Keratinocyte (primary cell): ENCODE measurements around the gene KDM1B. TPM values are rescaled to one million over a fixed set of nuclear protein-coding genes. Genes with fewer than 3 reads are reported as not detected.

Source experiments
- DNase-seq: peaks from one replicate; pipeline ENCODE4 v3.0.0-alpha.2; 2011; ENCODE audit warnings: low read depth, missing footprints, low spot score
- FAIRE-seq: peaks from 2 replicates; lab custom pipeline; 2011; peaks lifted over from hg19 to GRCh38; lab: Jason Lieb, UNC
- H2AFZ ChIP-seq: 2 replicates; pipeline ENCODE4 v1.6.0; 2012; ENCODE audit warnings: low read length, control low read depth, inconsistent platforms; ENCODE audit not compliant: control insufficient read depth
- H3K27ac ChIP-seq: 2 replicates; pipeline ENCODE4 v1.5.1; 2011; ENCODE audit warnings: low read length; ENCODE audit not compliant: control insufficient read depth, insufficient read depth
- H3K27me3 ChIP-seq: 3 replicates; pipeline ENCODE4 v1.6.0; 2011; ENCODE audit warnings: low read length; ENCODE audit not compliant: control insufficient read depth, insufficient read depth; ENCODE audit errors: extremely low read depth
- H3K36me3 ChIP-seq, 2 experiments: 2 replicates in 1 of 2; 3 replicates in 1 of 2; pipeline ENCODE4 v1.5.1; 2011; ENCODE audit warnings: low read length in 2 of 2, mild to moderate bottlenecking in 1 of 2; ENCODE audit not compliant: control insufficient read depth in 2 of 2, insufficient read depth in 2 of 2; ENCODE audit errors: extremely low read depth in 1 of 2
- H3K4me1 ChIP-seq: 3 replicates; pipeline ENCODE4 v1.5.1; 2011; ENCODE audit warnings: low read length; ENCODE audit not compliant: control insufficient read depth, insufficient read depth; ENCODE audit errors: extremely low read depth
- H3K4me2 ChIP-seq: 3 replicates; pipeline ENCODE4 v1.6.0; 2011; ENCODE audit warnings: low read depth, low read length; ENCODE audit not compliant: control insufficient read depth, insufficient read depth; ENCODE audit errors: extremely low read depth
- H3K4me3 ChIP-seq, 3 experiments: fragments of 200-600 bp in 1 of 3; sonication (generic) in 1 of 3; 2 replicates in 2 of 3; 3 replicates in 1 of 3; pipeline ENCODE4 v1.5.1; 2011 to 2016; ENCODE audit warnings: low read length in 3 of 3, mild to moderate bottlenecking in 3 of 3, control low read depth in 2 of 3, inconsistent platforms in 1 of 3, low read depth in 1 of 3, mixed read lengths in 1 of 3, mixed run types in 1 of 3, moderate library complexity in 1 of 3; ENCODE audit not compliant: control insufficient read depth in 2 of 3, insufficient read depth in 2 of 3; ENCODE audit errors: extremely low read depth in 1 of 3
- H3K79me2 ChIP-seq: 2 replicates; pipeline ENCODE4 v1.6.0; 2012; ENCODE audit warnings: low read length; ENCODE audit not compliant: control insufficient read depth, insufficient read depth
- H3K9ac ChIP-seq: 3 replicates; pipeline ENCODE4 v1.6.0; 2011; ENCODE audit warnings: low read length; ENCODE audit not compliant: control insufficient read depth, insufficient read depth; ENCODE audit errors: extremely low read depth
- H3K9me1 ChIP-seq: 3 replicates; pipeline ENCODE4 v1.6.0; 2011; ENCODE audit warnings: low read length; ENCODE audit not compliant: control insufficient read depth, insufficient read depth; ENCODE audit errors: extremely low read depth
- H3K9me3 ChIP-seq: 2 replicates; pipeline ENCODE4 v1.5.1; 2012; ENCODE audit warnings: low read depth, low read length; ENCODE audit not compliant: control insufficient read depth
- H4K20me1 ChIP-seq: 3 replicates; pipeline ENCODE4 v1.6.0; 2011; ENCODE audit warnings: low read length; ENCODE audit not compliant: control insufficient read depth, insufficient read depth; ENCODE audit errors: extremely low read depth
- EZH2 ChIP-seq: IDR thresholded peaks from one replicate; pipeline ENCODE4 v1.6.1; 2012; ENCODE audit warnings: inconsistent platforms, mild to moderate bottlenecking, low read length, moderate library complexity
- dilution Hi-C: fragments of 300-500 bp; cut with MboI; formaldehyde crosslinking; loops from one replicate; pipeline ENCODE4 v1.7.0; 2020; ENCODE audit warnings: low sequenced_read_pairs; ENCODE audit not compliant: extremely low pct_ligation_motif_present
- polyA plus RNA-seq, 5 experiments: library from polyadenylated mRNA; depleted of rRNA in 3 of 5; stranded (reverse) in 3 of 5; stranded (forward) in 1 of 5; unstranded in 1 of 5; fragments of >200 nt; gene quantifications; 1 replicate in 1 of 5; 2 replicates in 3 of 5; 3 replicates in 1 of 5; pipeline versions ENCODE4 v1.2.1 to v1.2.3, GENCODE V29; 2011 to 2012; ENCODE audit warnings: missing spikeins in 2 of 5, low read depth in 1 of 5, low replicate concordance in 1 of 5
- TF ChIP-seq, protein P1 (sequence below), 3 experiments: IDR thresholded peaks in 1 of 3; conservative IDR thresholded peaks in 1 of 3; optimal IDR thresholded peaks in 1 of 3; 2 replicates in 2 of 3; 3 replicates in 1 of 3; pipeline versions ENCODE3 to v1.5.1; 2011; ENCODE audit warnings: low read length in 3 of 3, mild to moderate bottlenecking in 3 of 3, moderate library complexity in 2 of 3, control low read depth in 1 of 3, inconsistent platforms in 1 of 3; ENCODE audit not compliant: insufficient read depth in 2 of 3; ENCODE audit errors: extremely low read depth in 1 of 3

The KDM1B gene
- polyA plus RNA-seq, 1 donor (not counting 4 experiments of a cell fraction or from before 2014, with no cell fraction given): 32.7 TPM

DNA sequence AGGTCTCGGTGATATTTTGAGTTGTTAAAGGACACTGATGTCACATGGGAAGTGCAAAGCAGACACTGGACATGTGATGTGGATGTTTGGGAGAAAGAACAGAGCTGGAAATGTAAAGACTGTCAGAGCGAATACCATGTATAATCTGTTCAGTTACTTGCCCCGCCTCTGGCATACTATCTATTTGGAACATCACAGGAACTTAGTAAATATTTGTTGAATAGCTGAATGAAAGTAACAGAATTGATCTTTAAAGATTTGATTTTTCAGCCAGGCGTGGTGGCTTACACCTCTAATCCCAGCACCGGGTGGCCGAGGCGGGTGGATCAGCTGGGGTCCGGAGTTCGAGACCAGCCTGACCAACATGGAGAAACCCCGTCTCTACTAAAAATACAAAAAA lies 19.0 kb upstream of the KDM1B start:
- H3K9me3 ChIP-seq: no peaks in the 10 kb centered on the region
- no peak overlapping the region for H3K9ac ChIP-seq
- no peak overlapping the region for H2AFZ ChIP-seq
- DNase-seq (no peak), FAIRE-seq (no peak)
- no peak overlapping the region for H3K4me3 ChIP-seq
- H3K4me1 ChIP-seq: no peaks in the 10 kb centered on the region
- dilution Hi-C loops: no loop called here
- H3K79me2 ChIP-seq: no peaks in the 10 kb centered on the region
- H3K27me3 ChIP-seq: no peaks in the 10 kb centered on the region
- H4K20me1 ChIP-seq: no peaks in the 10 kb centered on the region
- peaks cover 20 to 22% of the 10 kb centered on the region in 2 experiments for H3K36me3 ChIP-seq
- no peaks in the 10 kb centered on the region for H3K9me1 ChIP-seq
- H3K27ac ChIP-seq: no peak overlapping the region
- TF ChIP-seq, protein P1, sequence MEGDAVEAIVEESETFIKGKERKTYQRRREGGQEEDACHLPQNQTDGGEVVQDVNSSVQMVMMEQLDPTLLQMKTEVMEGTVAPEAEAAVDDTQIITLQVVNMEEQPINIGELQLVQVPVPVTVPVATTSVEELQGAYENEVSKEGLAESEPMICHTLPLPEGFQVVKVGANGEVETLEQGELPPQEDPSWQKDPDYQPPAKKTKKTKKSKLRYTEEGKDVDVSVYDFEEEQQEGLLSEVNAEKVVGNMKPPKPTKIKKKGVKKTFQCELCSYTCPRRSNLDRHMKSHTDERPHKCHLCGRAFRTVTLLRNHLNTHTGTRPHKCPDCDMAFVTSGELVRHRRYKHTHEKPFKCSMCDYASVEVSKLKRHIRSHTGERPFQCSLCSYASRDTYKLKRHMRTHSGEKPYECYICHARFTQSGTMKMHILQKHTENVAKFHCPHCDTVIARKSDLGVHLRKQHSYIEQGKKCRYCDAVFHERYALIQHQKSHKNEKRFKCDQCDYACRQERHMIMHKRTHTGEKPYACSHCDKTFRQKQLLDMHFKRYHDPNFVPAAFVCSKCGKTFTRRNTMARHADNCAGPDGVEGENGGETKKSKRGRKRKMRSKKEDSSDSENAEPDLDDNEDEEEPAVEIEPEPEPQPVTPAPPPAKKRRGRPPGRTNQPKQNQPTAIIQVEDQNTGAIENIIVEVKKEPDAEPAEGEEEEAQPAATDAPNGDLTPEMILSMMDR (optimal IDR thresholded peaks at IDR 0.05 in 1 of 3, IDR thresholded peaks at IDR 0.05 in 1 of 3, conservative IDR thresholded peaks at IDR 0.05 in 1 of 3; ENCODE audit: extremely low read depth in 1 of 3, insufficient read depth in 2 of 3, low read length in 3 of 3): no peak
- TF ChIP-seq EZH2: no peak
- H3K4me2 ChIP-seq: no peak overlapping the region

DNA sequence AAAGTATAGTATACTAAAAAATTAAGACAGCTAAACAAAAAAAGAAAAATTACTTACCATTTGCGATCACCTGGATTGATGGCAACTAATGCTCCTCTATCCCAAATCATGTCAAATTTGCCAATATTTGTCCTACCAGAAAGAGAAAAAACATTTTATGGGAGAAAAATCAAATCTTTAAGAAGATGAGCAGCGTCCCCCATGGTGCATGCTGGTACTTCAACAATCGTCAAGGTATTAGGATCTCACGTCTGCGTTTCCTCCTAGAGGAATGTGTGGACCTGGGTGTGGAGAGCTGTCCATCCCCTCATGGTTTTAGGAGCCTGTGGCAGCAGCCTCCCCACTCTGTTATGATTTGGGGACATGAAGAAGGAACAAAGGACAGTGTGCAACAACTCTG lies 16.3 kb upstream of the KDM1B start:
- Histone ChIP-seq H3K27ac (no peak overlapping the region), H3K9ac (no peak overlapping the region), H4K20me1 (no peaks in the 10 kb centered on the region), H2AFZ (no peak overlapping the region), H3K9me1 (no peaks in the 10 kb centered on the region), H3K9me3 (no peaks in the 10 kb centered on the region), H3K79me2 (no peaks in the 10 kb centered on the region), H3K4me2 (no peak overlapping the region), H3K36me3 (peaks cover 21 to 24% of the 10 kb centered on the region in 2 experiments), H3K27me3 (no peaks in the 10 kb centered on the region), H3K4me3 (no peak overlapping the region), H3K4me1 (no peaks in the 10 kb centered on the region)
- FAIRE-seq: no peak
- dilution Hi-C loops: no loop called here
- DNase-seq: no peak
- no peak for TF ChIP-seq EZH2
- TF ChIP-seq, protein P1 (optimal IDR thresholded peaks at IDR 0.05 in 1 of 3, IDR thresholded peaks at IDR 0.05 in 1 of 3, conservative IDR thresholded peaks at IDR 0.05 in 1 of 3; ENCODE audit: extremely low read depth in 1 of 3, insufficient read depth in 2 of 3, low read length in 3 of 3): no peak
